Jurkat, Clone E6-1 (cell line): ENCODE measurements around the gene RAP2A.

Experiments
- DNase-seq: peaks from one replicate; pipeline ENCODE4 v3.0.0-alpha.2; 2011; ENCODE audit warnings: low read depth, low spot score
- H3K4me3 ChIP-seq: 2 replicates; pipeline ENCODE4 v1.5.1; 2011; ENCODE audit warnings: mild to moderate bottlenecking, low read length, control low read depth, moderate library complexity

The RAP2A gene

DNA sequence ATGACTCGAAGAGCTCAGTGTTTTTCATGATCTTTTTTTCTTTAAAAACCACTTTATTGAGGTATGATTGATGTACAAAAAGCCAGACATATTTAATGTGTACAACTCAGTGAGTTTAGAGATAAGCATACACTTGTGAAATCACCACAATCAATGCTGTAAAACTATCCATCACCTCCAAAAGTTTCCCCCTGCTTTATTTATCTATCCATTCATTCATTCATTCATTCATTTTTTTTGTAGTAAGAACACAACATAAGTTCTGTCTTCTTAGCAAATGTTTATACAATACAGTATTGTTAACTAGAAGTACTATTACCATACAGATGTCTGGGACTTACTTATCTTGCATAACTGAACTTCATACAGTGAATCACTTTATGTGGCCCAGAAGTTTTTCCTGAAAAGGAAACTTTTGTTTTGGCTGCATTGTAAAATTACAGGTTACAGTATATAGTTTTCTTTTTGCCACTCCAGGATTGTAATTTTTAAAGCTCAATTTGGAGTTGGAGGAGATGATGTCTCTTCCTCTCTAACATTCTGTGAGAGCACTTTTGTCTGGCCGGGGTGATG, 6.7 kb downstream of the RAP2A start:
- H3K4me3 ChIP-seq = no peak overlapping the region
- no peak for DNase-seq

- no peak for DNase-seq
- H3K4me3 ChIP-seq = no peak overlapping the region
These were observed 7.4 kb downstream of the RAP2A start for GRCh38 chr13:97441368-97441767.

DNA sequence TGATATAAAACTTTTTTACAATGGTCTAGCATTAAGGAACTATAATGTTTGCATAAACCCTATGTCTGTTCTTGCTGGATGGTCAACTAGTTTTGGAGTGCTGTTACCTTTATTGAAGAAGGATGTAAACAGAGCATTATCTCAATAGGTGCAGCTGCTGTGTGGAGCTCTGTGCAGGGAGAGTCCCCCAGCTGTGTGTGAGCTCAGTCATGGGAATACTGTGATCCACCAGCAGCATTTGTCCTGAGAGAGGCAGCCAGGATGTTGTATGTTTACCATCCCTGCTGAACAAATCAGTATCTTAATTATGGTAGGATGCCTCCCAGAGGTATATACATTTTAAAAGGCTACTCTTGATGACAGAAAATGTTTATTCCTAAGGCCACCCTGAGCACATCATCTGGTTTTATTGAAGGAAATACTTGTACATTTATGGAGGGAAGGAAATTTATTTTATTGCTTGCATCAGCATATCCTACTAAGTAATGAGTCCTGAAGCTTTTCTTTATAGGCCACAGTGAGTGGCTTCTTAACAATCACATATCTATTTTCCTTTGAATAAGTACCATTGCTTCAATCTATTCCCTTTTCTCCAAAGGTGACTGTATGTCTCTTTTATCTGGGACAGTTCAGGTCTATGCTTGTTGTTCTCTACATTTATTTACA, 11.7 kb downstream of the RAP2A start:
- DNase-seq = no peak
- no peak overlapping the region for H3K4me3 ChIP-seq

DNA sequence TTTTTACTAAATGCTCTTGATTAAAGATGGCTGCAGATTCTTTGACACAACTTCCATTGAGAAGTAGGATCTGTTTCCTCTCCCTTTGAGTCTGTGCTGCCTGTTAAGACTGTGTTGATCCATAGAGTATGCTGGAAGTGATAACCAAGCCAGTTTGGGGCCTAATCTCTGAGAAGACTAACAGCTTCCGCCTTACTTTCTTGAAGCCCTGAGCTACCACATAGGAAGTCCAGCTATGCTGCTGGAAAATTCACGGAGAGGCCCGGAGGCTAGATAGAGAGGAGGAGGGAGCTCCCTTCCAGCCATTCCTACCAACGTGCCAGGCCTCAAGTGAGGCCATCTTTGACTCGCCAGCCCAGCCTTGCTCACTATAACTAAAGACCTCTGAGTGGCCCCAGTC, 12.5 kb downstream of the RAP2A start:
- no peak for DNase-seq
- no peak overlapping the region for H3K4me3 ChIP-seq

DNA sequence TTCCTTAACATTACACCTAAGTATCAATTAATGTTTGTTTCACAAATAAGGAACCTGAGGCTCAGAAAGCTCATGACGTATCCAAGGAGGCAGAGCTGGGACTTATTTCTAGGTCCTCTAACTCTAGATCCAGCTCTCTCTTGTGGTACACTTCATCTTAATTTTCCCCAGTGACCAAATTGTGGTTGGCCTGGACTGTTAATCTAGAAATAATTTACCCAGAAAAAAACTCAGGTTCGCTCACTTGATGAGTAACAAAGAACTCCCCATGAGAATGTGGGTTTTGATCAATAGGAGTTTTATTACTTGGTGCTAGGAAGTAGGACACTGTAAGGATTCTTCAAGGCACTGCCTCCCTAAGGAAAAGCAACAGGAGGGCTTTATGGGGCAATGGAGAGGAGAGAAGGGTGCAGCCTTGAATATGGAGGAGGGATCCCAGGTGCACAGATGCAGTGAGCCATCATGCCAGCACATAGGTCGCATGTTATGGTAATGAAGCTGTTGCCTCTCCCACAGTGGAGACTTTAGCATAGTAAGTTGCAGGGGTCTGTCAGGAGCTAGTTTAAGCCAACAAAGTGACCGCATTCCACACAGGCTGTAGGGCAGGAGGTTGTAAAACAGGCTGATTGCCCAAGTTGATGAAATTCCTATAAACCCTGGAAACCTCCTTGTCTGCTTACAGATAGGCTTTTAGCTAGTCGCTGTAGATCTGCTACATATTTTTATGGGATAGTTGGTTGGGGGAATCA, 14.7 kb downstream of the RAP2A start:
- no peak for DNase-seq

GRCh38 chr13:97454699-97455098, 20.7 kb downstream of the RAP2A start:
- no peak for DNase-seq
- no peak overlapping the region for H3K4me3 ChIP-seq

More for the DNA sequence above, 14.7 kb downstream of the RAP2A start:
- H3K4me3 ChIP-seq = no peak overlapping the region

DNA sequence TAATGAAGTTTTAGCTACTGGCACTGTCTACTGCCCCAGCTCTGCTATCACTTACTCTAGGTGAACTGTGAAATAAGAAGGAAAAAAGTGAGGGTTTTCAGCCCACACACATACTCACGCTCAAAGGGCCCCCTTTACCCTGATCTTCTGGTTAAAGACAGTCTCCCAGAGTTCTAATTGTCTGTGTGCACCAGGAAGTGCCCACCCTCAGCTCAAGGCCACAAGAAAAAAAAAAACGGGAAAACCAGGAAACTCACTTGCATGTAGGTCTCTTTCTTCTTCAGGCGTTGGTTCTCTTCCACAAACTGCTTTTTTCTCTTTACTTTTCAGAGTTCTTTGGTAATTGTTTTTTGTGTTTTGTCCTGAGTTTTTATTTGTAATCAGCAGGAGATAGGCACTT, 22.1 kb downstream of the RAP2A start:
- H3K4me3 ChIP-seq = no peak overlapping the region
- no peak for DNase-seq

DNA sequence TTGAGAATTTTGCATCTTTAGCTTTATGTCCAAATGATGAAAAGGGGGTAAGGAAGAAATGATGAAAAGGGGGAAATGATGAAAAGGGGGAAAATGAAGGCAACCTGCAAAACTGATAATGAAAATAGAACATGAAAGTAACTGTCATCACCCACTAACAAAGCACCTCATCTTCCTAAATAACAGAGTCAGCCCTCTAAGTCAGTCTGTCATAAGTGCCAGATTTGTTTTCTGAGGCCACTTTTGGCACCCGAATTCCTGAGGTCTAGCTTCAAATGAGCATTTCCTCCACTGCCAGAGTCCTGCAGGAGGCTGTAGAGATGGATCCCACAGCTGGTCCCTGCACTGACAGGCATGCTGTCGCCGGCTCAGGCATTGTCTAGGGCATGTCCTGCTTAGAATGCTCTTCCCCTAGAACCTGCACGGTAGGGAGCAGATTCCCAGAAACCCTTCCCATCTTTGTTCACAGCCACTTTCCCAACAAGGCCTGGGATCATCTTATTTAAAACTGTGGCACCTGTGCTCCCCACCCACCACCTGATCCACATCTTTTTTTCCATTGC, 25.3 kb downstream of the RAP2A start:
- H3K4me3 ChIP-seq = no peak overlapping the region
- DNase-seq = no peak

- DNase-seq = no peak
These were observed 26.2 kb downstream of the RAP2A start for GRCh38 chr13:97460004-97460775.

DNA sequence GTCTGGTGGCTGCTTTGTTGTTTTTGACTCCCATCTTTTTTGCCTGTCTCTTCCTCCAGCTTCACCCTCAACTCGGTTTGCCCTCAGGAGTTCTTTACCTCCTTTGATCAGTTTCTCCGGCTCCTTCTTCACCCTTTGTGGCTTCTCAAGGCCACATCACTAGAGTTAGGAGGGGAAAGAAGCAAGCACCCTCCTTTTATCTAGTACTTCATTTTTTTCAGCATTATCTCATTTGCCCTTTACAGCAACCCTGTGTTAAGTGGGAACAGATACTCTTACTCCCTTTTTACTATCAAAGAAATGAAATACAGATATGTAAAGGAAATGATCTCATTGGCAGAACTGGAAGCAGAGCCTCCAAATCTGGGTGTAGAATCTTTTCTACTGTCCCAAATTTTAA, 26.9 kb downstream of the RAP2A start:
- H3K4me3 ChIP-seq = no peak overlapping the region
- peak; percentile 88 for DNase-seq

More at GRCh38 chr13:97460004-97460775, 26.2 kb downstream of the RAP2A start:
- no peak overlapping the region for H3K4me3 ChIP-seq

DNA sequence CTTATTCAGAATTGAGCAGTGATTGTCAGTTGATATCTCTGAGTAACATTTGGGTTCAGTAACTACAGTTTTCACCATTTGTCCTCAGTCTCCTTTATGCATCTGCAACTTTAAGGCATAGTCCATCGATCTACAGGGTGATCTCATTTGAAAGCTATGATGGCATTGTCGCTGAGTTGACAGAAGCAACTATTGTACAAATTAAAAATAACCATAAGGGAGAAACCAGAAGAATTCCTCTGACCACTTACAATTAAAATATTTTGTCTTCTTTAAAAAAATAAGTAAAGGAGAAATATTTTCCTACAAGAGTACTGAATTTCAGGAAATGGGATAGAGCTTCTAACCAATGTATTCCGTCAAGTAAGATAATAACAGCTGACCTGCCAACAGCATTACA, 30.6 kb downstream of the RAP2A start:
- no peak for DNase-seq
- H3K4me3 ChIP-seq = no peak overlapping the region

GRCh38 chr13:97466722-97467121, 32.8 kb downstream of the RAP2A start:
- no peak for DNase-seq
- no peak overlapping the region for H3K4me3 ChIP-seq

DNA sequence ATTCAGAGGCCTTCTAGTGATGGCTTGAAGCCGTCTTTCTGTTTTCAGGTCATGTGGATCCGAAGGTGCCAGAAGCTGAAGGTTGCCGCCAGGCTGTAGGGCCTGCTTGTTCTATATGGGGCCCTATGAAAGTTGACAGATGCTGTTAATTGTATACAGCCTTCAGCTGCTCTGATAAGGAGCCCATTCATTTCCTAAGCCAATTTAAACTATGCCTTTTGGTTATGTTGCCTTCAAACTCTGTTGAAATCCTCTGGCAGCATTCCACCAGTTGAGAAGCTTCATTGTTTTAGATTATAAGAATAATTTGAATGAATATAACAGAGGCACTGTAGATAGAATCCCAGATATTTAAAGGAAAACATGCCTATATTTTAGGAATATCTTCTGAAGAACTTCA, 34.4 kb downstream of the RAP2A start:
- no peak for DNase-seq
- no peak overlapping the region for H3K4me3 ChIP-seq

DNA sequence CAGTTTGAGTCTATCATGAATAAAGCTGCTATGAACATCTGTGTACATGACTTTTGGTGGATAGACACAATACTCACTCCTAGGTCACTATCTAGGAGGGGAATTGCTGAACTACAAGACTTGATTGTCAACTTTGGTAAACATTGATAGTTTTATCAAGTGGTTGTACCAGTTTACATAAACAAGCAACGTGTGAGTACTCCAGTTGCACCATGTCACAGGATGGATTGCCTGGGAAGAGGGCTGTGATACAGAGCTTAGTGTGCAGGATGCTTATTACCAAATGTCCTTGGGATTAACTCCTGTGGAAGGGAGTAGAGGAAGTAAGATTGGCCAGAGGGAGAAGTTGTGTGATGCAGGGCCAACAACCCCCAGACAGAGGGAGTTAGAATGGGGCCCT, 37.7 kb downstream of the RAP2A start:
- DNase-seq = no peak
- H3K4me3 ChIP-seq = no peak overlapping the region

GRCh38 chr13:97474349-97474980, 40.5 kb downstream of the RAP2A start:
- DNase-seq = no peak
- no peak overlapping the region for H3K4me3 ChIP-seq

DNA sequence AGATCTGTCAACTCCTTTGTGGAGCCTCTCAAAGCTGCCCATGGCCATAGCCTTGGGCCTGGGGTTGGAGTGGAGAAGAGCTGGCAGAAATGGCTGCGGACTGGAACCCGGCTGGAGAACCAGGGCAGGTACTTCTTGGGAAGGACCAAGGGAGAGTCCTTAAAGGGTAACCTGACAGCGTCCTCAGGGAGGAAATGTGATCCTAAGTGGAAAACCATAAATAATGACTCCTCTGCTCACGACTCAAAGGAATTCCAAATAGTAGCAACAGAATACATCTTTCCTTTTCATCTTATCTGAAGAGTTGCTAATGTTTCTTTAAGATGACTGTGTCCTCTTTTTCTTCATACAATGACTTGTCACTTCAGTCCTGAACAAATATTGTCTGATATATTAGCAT, 41.0 kb downstream of the RAP2A start:
- no peak overlapping the region for H3K4me3 ChIP-seq
- no peak for DNase-seq

DNA sequence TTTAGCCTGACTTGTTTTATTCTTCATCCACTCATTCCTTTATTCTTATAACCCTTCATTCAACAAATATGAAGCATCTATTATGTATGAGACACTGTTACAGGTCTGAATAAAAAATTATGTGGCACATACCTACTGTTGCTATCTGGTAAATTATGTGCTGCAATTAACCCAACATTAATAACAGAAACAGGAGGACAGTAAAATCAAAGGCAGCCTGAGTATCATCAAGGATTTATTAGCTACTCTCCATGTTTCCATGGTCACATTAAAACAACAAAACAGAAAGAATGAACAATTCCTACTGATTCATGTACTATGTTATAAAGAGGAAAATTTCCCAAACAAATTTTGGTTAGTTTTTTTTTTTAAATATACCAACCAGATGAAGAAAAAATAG, 43.9 kb downstream of the RAP2A start:
- no peak for DNase-seq
- no peak overlapping the region for H3K4me3 ChIP-seq

DNA sequence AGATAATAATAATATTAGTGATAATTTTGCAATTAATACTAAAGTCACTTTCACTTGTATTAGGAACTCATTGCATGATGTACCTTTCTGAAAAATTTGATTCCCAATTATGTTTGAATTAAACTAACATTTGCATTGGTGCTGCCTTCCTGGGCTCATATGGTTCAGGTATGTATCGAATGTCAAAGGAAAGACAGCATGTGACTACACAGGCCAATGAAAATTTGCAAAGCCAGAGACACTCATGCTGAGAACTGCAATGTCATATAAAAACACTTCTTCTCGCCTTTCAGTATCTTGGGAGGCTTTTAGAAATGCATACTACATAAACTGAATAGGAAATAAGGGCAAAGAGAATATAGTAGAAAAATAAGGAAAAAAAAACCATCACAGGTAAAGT, 44.3 kb downstream of the RAP2A start:
- no peak for DNase-seq
- no peak overlapping the region for H3K4me3 ChIP-seq

DNA sequence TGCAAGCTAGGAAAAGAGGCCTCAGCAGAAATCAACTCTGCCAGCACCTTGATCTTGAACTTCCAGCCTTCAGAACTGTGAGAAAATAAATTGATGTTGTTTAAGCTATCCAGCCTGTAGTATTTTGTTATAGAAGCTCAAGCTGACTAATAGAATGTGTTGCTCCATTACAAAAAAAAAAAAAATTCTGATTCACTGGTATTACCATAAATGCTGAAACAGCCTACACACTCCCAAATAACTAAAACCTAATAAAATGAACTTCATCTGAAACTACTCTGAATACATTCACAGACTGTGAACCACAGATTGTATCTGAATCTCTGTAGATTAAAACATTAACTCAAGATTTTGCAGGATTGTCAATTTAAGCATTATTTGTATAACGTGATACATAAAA, 49.5 kb downstream of the RAP2A start:
- H3K4me3 ChIP-seq = no peak overlapping the region
- DNase-seq = no peak
